OCI-LY1 (cell line): ENCODE data around the gene PANK4.
"Not testable (repeated sequence)": the region's sequence is repeated elsewhere in the genome, so short reads cannot be mapped to it uniquely, and the experiment has no call there.

Experiments
- CTCF ChIP-seq: fragments of 200-600 bp; sonication (generic), shearing (Covaris generic); IDR thresholded peaks from 2 replicates; pipeline ENCODE4 v1.5.1; 2017; ENCODE audit warnings: mild to moderate bottlenecking, antibody characterized with exemption, low read length, moderate library complexity, mixed read lengths
- EZH2 ChIP-seq: fragments of 200-600 bp; sonication (generic), shearing (Covaris generic); IDR thresholded peaks from 2 replicates; pipeline ENCODE4 v1.8.0; 2017; ENCODE audit warnings: borderline replicate concordance, mixed run types, mild to moderate bottlenecking, antibody characterized with exemption, low read length, moderate library complexity, mixed read lengths

GRCh38 chr1:2569703-2570102 lies 43.3 kb upstream of the PANK4 start:
- not testable (repeated sequence) for TF ChIP-seq CTCF, EZH2
